H1 (cell line): ENCODE measurements around the gene C19orf44. TPM values are rescaled to one million over a fixed set of nuclear protein-coding genes. Genes with fewer than 3 reads are reported as not detected.
"Not testable (repeated sequence)": the region's sequence is repeated elsewhere in the genome, so short reads cannot be mapped to it uniquely, and the experiment has no call there.

Source experiments
- CTCF ChIA-PET: fragments of 300-600 bp; sonication (Branson Sonifier 250); formaldehyde crosslinking; loops from one replicate; lab custom pipeline; 2021; ENCODE audit not compliant: partially characterized antibody; lab: Charles Lee
- POLR2A ChIA-PET: fragments of 300-600 bp; sonication (Branson Sonifier 250); formaldehyde crosslinking; loops from one replicate; lab custom pipeline; 2021; ENCODE audit warnings: inconsistent platforms; ENCODE audit not compliant: partially characterized antibody; lab: Charles Lee
- DNase-seq, 2 experiments: peaks; one replicate each; pipeline versions ENCODE4 v3.0.0 to v3.0.0-alpha.2; 2010 to 2022; ENCODE audit warnings: low spot score in 2 of 2, low read depth in 1 of 2, mixed read lengths in 1 of 2
- FAIRE-seq: peaks from 2 replicates; lab custom pipeline; 2011; peaks lifted over from hg19 to GRCh38; lab: Jason Lieb, UNC
- H2AFZ ChIP-seq: 2 replicates; pipeline ENCODE4 v1.8.1; 2012; ENCODE audit warnings: low read length, inconsistent platforms
- H2AK5ac ChIP-seq: 2 replicates; pipeline ENCODE4 v1.6.1; 2013; ENCODE audit warnings: low read depth, low read length
- H2BK120ac ChIP-seq: replicated peaks from 2 replicates; pipeline ENCODE3; 2013; ENCODE audit warnings: low read depth, low read length, inconsistent platforms
- H2BK12ac ChIP-seq: 2 replicates; pipeline ENCODE4 v1.6.1; 2013; ENCODE audit warnings: low read depth, low read length
- H2BK15ac ChIP-seq: 2 replicates; pipeline ENCODE4 v1.6.1; 2013; ENCODE audit warnings: low read length
- H2BK20ac ChIP-seq: 2 replicates; pipeline ENCODE4 v1.6.1; 2013; ENCODE audit warnings: low read length
- H2BK5ac ChIP-seq: 2 replicates; pipeline ENCODE4 v1.6.1; 2013; ENCODE audit warnings: low read depth, low read length
- H3K14ac ChIP-seq: 2 replicates; pipeline ENCODE4 v1.6.1; 2013; ENCODE audit warnings: inconsistent platforms; ENCODE audit not compliant: insufficient read length
- H3K18ac ChIP-seq: 2 replicates; pipeline ENCODE4 v1.6.1; 2013; ENCODE audit warnings: low read length; ENCODE audit errors: extremely low read depth
- H3K23ac ChIP-seq: 2 replicates; pipeline ENCODE4 v1.6.1; 2013; ENCODE audit warnings: inconsistent platforms; ENCODE audit not compliant: insufficient read length
- H3K23me2 ChIP-seq: 2 replicates; pipeline ENCODE4 v1.6.1; 2013; ENCODE audit warnings: low read depth, low read length
- H3K27ac ChIP-seq: 2 replicates; pipeline ENCODE4 v1.6.1; 2011; ENCODE audit warnings: low read depth, low read length, inconsistent platforms
- H3K27me3 ChIP-seq, 4 experiments: replicated peaks in 1 of 4; 1 replicate in 1 of 4; 2 replicates in 3 of 4; pipeline versions ENCODE4 v1.6.1 to v1.8.1; 2011 to 2013; ENCODE audit warnings: low read length in 3 of 4, mild to moderate bottlenecking in 3 of 4, inconsistent platforms in 2 of 4, mixed read lengths in 2 of 4, moderate library complexity in 1 of 4; ENCODE audit not compliant: control insufficient read depth in 3 of 4, insufficient read depth in 3 of 4; ENCODE audit errors: extremely low read depth in 1 of 4
- H3K36me3 ChIP-seq, 4 experiments: 2 replicates each; pipeline versions ENCODE4 v1.6.1 to v1.8.1; 2011 to 2013; ENCODE audit warnings: mild to moderate bottlenecking in 4 of 4, low read length in 3 of 4, moderate library complexity in 2 of 4, control low read depth in 1 of 4, inconsistent platforms in 1 of 4; ENCODE audit not compliant: insufficient read depth in 4 of 4, control insufficient read depth in 2 of 4
- H3K4ac ChIP-seq: replicated peaks from 2 replicates; pipeline ENCODE3; 2013; ENCODE audit warnings: low read length, low read depth, mixed read lengths, inconsistent platforms; ENCODE audit not compliant: insufficient read length
- H3K4me1 ChIP-seq, 4 experiments: replicated peaks in 1 of 4; 1 replicate in 1 of 4; 2 replicates in 3 of 4; pipeline versions ENCODE4 v1.6.1 to v1.8.1; 2011 to 2013; ENCODE audit warnings: low read length in 3 of 4, inconsistent platforms in 2 of 4, mixed read lengths in 1 of 4; ENCODE audit not compliant: insufficient read depth in 4 of 4, control insufficient read depth in 3 of 4
- H3K4me2 ChIP-seq, 2 experiments: 2 replicates each; pipeline versions ENCODE4 v1.6.1 to v1.8.1; 2011 to 2013; ENCODE audit warnings: low read depth in 2 of 2, low read length in 2 of 2, control low read depth in 1 of 2, inconsistent platforms in 1 of 2, mild to moderate bottlenecking in 1 of 2; ENCODE audit not compliant: insufficient read depth in 1 of 2
- H3K4me3 ChIP-seq, 4 experiments: fragments of 200-600, 300-600 bp in 1 of 4; sonication (generic), shearing (Covaris generic), sonication (Bioruptor Twin) in 1 of 4; 2 replicates each; pipeline versions ENCODE4 v1.5.1 to v1.8.1; 2011 to 2016; ENCODE audit warnings: low read length in 4 of 4, low read depth in 3 of 4, control low read depth in 2 of 4, inconsistent platforms in 2 of 4, mild to moderate bottlenecking in 2 of 4, mixed read lengths in 1 of 4, moderate library complexity in 1 of 4; ENCODE audit not compliant: insufficient read depth in 2 of 4; ENCODE audit errors: extremely low read depth in 1 of 4
- H3K56ac ChIP-seq: replicated peaks from 2 replicates; pipeline ENCODE3; 2013; ENCODE audit warnings: low read depth, mild to moderate bottlenecking, mixed read lengths, low read length, inconsistent platforms; ENCODE audit not compliant: insufficient read length
- H3K79me1 ChIP-seq: 2 replicates; pipeline ENCODE4 v1.6.1; 2013; ENCODE audit warnings: low read depth, low read length, control low read depth
- H3K79me2 ChIP-seq, 2 experiments: 2 replicates each; pipeline versions ENCODE4 v1.6.1 to v1.8.1; 2012 to 2013; ENCODE audit warnings: low read length in 2 of 2, mild to moderate bottlenecking in 2 of 2, inconsistent platforms in 1 of 2; ENCODE audit not compliant: insufficient read depth in 2 of 2, control insufficient read depth in 1 of 2
- H3K9ac ChIP-seq, 4 experiments: replicated peaks in 1 of 4; 1 replicate in 1 of 4; 2 replicates in 3 of 4; pipeline versions ENCODE4 v1.6.1 to v1.8.1; 2011 to 2013; ENCODE audit warnings: low read depth in 3 of 4, low read length in 3 of 4, control low read depth in 2 of 4, mild to moderate bottlenecking in 2 of 4, moderate library complexity in 2 of 4, inconsistent platforms in 1 of 4; ENCODE audit errors: extremely low read depth in 1 of 4
- H3K9me3 ChIP-seq, 2 experiments: 2 replicates each; pipeline versions ENCODE4 v1.6.1 to v1.8.1; 2012 to 2013; ENCODE audit warnings: mild to moderate bottlenecking in 2 of 2, moderate library complexity in 2 of 2, control low read depth in 1 of 2, inconsistent platforms in 1 of 2, low read depth in 1 of 2, low read length in 1 of 2, mixed read lengths in 1 of 2; ENCODE audit not compliant: insufficient read depth in 2 of 2
- H4K20me1 ChIP-seq, 2 experiments: replicated peaks in 1 of 2; 2 replicates each; pipeline versions ENCODE3 to v1.8.1; 2011 to 2013; ENCODE audit warnings: inconsistent platforms in 2 of 2, low read length in 2 of 2, mild to moderate bottlenecking in 1 of 2; ENCODE audit not compliant: insufficient read depth in 2 of 2, control insufficient read depth in 1 of 2
- H4K5ac ChIP-seq: 2 replicates; pipeline ENCODE4 v1.6.1; 2013; ENCODE audit warnings: low read length, low read depth, mixed read lengths, inconsistent platforms; ENCODE audit not compliant: insufficient read length
- H4K8ac ChIP-seq: 2 replicates; pipeline ENCODE4 v1.8.0; 2013; ENCODE audit warnings: mild to moderate bottlenecking, moderate library complexity, low read length, inconsistent platforms; ENCODE audit not compliant: insufficient read depth; ENCODE audit errors: extremely low read depth
- H4K91ac ChIP-seq: replicated peaks from 2 replicates; pipeline ENCODE3; 2013; ENCODE audit warnings: low read length, mixed read lengths, inconsistent platforms; ENCODE audit not compliant: insufficient read length
- WGBS, 2 experiments: shearing (Covaris generic) in 1 of 2; methylation state at CpG; one replicate each; pipeline versions ENCODE4 v1.1.6 to v1.1.7; 2013 to 2015; ENCODE audit warnings: low lambda C conversion rate in 2 of 2, mixed read lengths in 2 of 2, inconsistent platforms in 1 of 2, low coverage in 1 of 2, missing lambda C conversion rate in 1 of 2; ENCODE audit not compliant: insufficient replicate concordance in 2 of 2, insufficient coverage in 1 of 2, insufficient read length in 1 of 2; ENCODE audit errors: extremely low coverage in 1 of 2, missing lambda C conversion rate in 1 of 2; 5-methylcytosine and 5-hydroxymethylcytosine counted together
- polyA plus RNA-seq, 7 experiments: library from polyadenylated mRNA; depleted of rRNA in 3 of 7; stranded (reverse) in 5 of 7; unstranded in 2 of 7; fragments of >200 nt in 5 of 7; fragments of 200-250 nt in 2 of 7; gene quantifications; 1 replicate in 5 of 7; 2 replicates in 1 of 7; 4 replicates in 1 of 7; pipeline versions ENCODE4 v1.2.1 to v1.2.3, GENCODE V29; 2011 to 2013; ENCODE audit warnings: missing spikeins in 2 of 7, mixed read lengths in 2 of 7
- total RNA-seq: library from RNA; stranded (reverse); fragmentation: NEBNext Ultra II Directional; extraction: Animal tissue kit (Norgen Biotek cat#: 25700); gene quantifications from 2 replicates; pipeline ENCODE4 v1.2.1, GENCODE V29; 2021

C19orf44 gene
- total and polyA plus RNA-seq, 2 of the 8 experiments (the other 6 are each of a cell fraction or from before 2014, with no cell fraction given): 2.1 to 4.5 TPM

GRCh38 chr19:16551902-16552301 is 55.7 kb downstream of the C19orf44 start:
- H2BK15ac ChIP-seq, H3K9ac ChIP-seq, H3K4me1 ChIP-seq, H3K79me1 ChIP-seq, H2BK12ac ChIP-seq, H2AK5ac ChIP-seq, H3K23ac ChIP-seq, H2BK5ac ChIP-seq, H3K27me3 ChIP-seq, H3K4ac ChIP-seq, H3K79me2 ChIP-seq, H3K56ac ChIP-seq, H3K9me3 ChIP-seq, H2BK120ac ChIP-seq, H3K4me2 ChIP-seq, H4K5ac ChIP-seq, H3K23me2 ChIP-seq, FAIRE-seq, H4K8ac ChIP-seq, H2BK20ac ChIP-seq, H3K18ac ChIP-seq, H4K91ac ChIP-seq, H3K4me3 ChIP-seq, H3K14ac ChIP-seq, DNase-seq, H4K20me1 ChIP-seq, H2AFZ ChIP-seq, CTCF ChIA-PET, H3K27ac ChIP-seq: not testable (repeated sequence)
- 88% methylated on average over 6 of the region's 6 CpGs; no CpG with 5 or more reads in 1 of the 2 experiments for WGBS, 2 experiments
- POLR2A ChIA-PET: interaction anchor here (0.7 kb wide), 1 partner anchor 1094 kb away, joined by 4 read pairs; no protein-coding TSS in a partner anchor
- peaks cover 0 to 18% (median 12%) of the 10 kb centered on the region in 4 experiments; a peak in 6 of 8 replicates for H3K36me3 ChIP-seq
